Prostate gland (tissue), 2 donors: ENCODE results near the gene FXR1.

ENCODE experiments used
- POLR2A ChIP-seq: fragments of 450-650 bp; IDR thresholded peaks from one replicate; pipeline ENCODE4 v1.6.1; 2016; ENCODE audit warnings: antibody characterized with exemption, mild to moderate bottlenecking
- POLR2AphosphoS5 ChIP-seq: sonication (generic); formaldehyde crosslinking; IDR thresholded peaks from one replicate; pipeline ENCODE4 v1.6.1; 2017; ENCODE audit warnings: antibody characterized with exemption
- TF ChIP-seq, protein P1 (sequence below), 4 experiments: fragments of 200-600 bp in 2 of 4; fragments of 450-650 bp in 2 of 4; sonication (generic) in 2 of 4; IDR thresholded peaks; 1 replicate in 3 of 4; 2 replicates in 1 of 4; pipeline ENCODE4 v1.5.1; 2016 to 2019; ENCODE audit warnings: antibody characterized with exemption in 4 of 4, mild to moderate bottlenecking in 2 of 4, moderate library complexity in 2 of 4

DNA sequence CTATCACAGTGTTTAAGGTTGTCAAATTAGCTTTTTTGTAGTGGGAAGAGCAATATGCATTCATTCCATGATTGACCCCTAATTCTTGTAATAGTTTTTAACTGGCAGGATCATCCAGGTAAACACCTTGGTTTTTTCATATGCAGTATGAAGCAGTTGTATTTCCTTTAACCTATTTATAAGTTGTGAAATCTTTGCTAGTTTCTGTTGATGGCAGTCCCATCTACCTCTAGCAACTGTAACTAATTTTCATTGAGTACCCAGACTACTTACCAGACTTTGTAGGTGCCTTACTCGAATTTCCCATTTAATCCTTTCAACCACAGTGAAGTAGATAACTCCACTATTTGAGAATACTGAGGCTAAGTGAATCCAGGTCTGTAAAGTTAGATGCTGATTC, 6.1 kb downstream of the FXR1 start:
- TF ChIP-seq POLR2AphosphoS5 (no peak), POLR2A (no peak)
- TF ChIP-seq, protein P1, sequence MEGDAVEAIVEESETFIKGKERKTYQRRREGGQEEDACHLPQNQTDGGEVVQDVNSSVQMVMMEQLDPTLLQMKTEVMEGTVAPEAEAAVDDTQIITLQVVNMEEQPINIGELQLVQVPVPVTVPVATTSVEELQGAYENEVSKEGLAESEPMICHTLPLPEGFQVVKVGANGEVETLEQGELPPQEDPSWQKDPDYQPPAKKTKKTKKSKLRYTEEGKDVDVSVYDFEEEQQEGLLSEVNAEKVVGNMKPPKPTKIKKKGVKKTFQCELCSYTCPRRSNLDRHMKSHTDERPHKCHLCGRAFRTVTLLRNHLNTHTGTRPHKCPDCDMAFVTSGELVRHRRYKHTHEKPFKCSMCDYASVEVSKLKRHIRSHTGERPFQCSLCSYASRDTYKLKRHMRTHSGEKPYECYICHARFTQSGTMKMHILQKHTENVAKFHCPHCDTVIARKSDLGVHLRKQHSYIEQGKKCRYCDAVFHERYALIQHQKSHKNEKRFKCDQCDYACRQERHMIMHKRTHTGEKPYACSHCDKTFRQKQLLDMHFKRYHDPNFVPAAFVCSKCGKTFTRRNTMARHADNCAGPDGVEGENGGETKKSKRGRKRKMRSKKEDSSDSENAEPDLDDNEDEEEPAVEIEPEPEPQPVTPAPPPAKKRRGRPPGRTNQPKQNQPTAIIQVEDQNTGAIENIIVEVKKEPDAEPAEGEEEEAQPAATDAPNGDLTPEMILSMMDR (IDR thresholded peaks at IDR 0.05): no peak
